Trophoblast cell (in vitro differentiated cells and primary cell): ENCODE measurements around the gene OR10A4.
"Not testable (repeated sequence)": the region's sequence is repeated elsewhere in the genome, so short reads cannot be mapped to it uniquely, and the experiment has no call there.

Source experiments
- DNase-seq, 2 donors: peaks; one replicate each; pipeline ENCODE4 v3.0.0-alpha.2; 2016
- H2AFZ ChIP-seq: 2 replicates; pipeline ENCODE4 v1.6.1; 2013; ENCODE audit warnings: low read length, moderate library complexity, mild to moderate bottlenecking; ENCODE audit not compliant: insufficient read depth, poor library complexity
- H2AK5ac ChIP-seq: 2 replicates; pipeline ENCODE4 v1.6.1; 2013; ENCODE audit warnings: mild to moderate bottlenecking, low read length
- H2BK120ac ChIP-seq: 2 replicates; pipeline ENCODE4 v1.6.1; 2013; ENCODE audit warnings: low read length, mild to moderate bottlenecking, moderate library complexity; ENCODE audit not compliant: insufficient read depth, poor library complexity
- H2BK12ac ChIP-seq: 2 replicates; pipeline ENCODE4 v1.6.1; 2013; ENCODE audit warnings: mild to moderate bottlenecking, low read length, moderate library complexity
- H2BK5ac ChIP-seq: 2 replicates; pipeline ENCODE4 v1.6.1; 2013; ENCODE audit warnings: low read length, low read depth, moderate library complexity, mild to moderate bottlenecking; ENCODE audit not compliant: poor library complexity
- H3K14ac ChIP-seq: 2 replicates; pipeline ENCODE4 v1.6.1; 2013; ENCODE audit warnings: mild to moderate bottlenecking, low read length
- H3K18ac ChIP-seq: 2 replicates; pipeline ENCODE4 v1.6.1; 2013; ENCODE audit warnings: mild to moderate bottlenecking, low read length
- H3K23ac ChIP-seq: 2 replicates; pipeline ENCODE4 v1.6.1; 2013; ENCODE audit warnings: low read length
- H3K27ac ChIP-seq: 2 replicates; pipeline ENCODE4 v1.5.1; 2013; ENCODE audit warnings: low read depth, mild to moderate bottlenecking, inconsistent platforms, low read length, moderate library complexity
- H3K27me3 ChIP-seq: 2 replicates; pipeline ENCODE4 v1.6.1; 2013; ENCODE audit warnings: inconsistent platforms, mild to moderate bottlenecking, low read length, moderate library complexity; ENCODE audit not compliant: insufficient read depth
- H3K36me3 ChIP-seq, 2 experiments: 1 replicate in 1 of 2; 2 replicates in 1 of 2; pipeline ENCODE4 v1.6.1; 2013; ENCODE audit warnings: low read length in 2 of 2, mild to moderate bottlenecking in 2 of 2, moderate library complexity in 1 of 2; ENCODE audit not compliant: insufficient read depth in 2 of 2, control insufficient read depth in 1 of 2
- H3K4ac ChIP-seq: 2 replicates; pipeline ENCODE4 v1.6.1; 2013; ENCODE audit warnings: low read depth, mild to moderate bottlenecking, low read length, moderate library complexity
- H3K4me1 ChIP-seq, 2 experiments: 1 replicate in 1 of 2; 2 replicates in 1 of 2; pipeline ENCODE4 v1.6.1; 2013; ENCODE audit warnings: low read length in 2 of 2, mild to moderate bottlenecking in 2 of 2, moderate library complexity in 1 of 2; ENCODE audit not compliant: insufficient read depth in 2 of 2, control insufficient read depth in 1 of 2
- H3K4me2 ChIP-seq: 2 replicates; pipeline ENCODE4 v1.6.1; 2013; ENCODE audit warnings: inconsistent platforms, mild to moderate bottlenecking, low read length, moderate library complexity
- H3K4me3 ChIP-seq: 2 replicates; pipeline ENCODE4 v1.5.1; 2013; ENCODE audit warnings: mild to moderate bottlenecking, low read depth, low read length, inconsistent platforms
- H3K79me1 ChIP-seq: one replicate; pipeline ENCODE4 v1.6.1; 2013; ENCODE audit warnings: low read length
- H3K79me2 ChIP-seq: 2 replicates; pipeline ENCODE4 v1.6.1; 2013; ENCODE audit warnings: low read length, mild to moderate bottlenecking; ENCODE audit not compliant: control insufficient read depth, insufficient read depth, poor library complexity
- H3K9ac ChIP-seq: 2 replicates; pipeline ENCODE4 v1.6.1; 2013; ENCODE audit warnings: mild to moderate bottlenecking, low read length
- H3K9me3 ChIP-seq: 2 replicates; pipeline ENCODE4 v1.6.1; 2013; ENCODE audit warnings: low read depth, mild to moderate bottlenecking, control low read depth, inconsistent platforms, low read length; ENCODE audit not compliant: insufficient read depth
- H4K12ac ChIP-seq: 2 replicates; pipeline ENCODE4 v1.6.1; 2013; ENCODE audit warnings: low read depth, mild to moderate bottlenecking, low read length, moderate library complexity
- H4K8ac ChIP-seq: 2 replicates; pipeline ENCODE4 v1.6.1; 2013; ENCODE audit warnings: low read depth, mild to moderate bottlenecking, low read length, moderate library complexity
- H4K91ac ChIP-seq: one replicate; pipeline ENCODE4 v1.6.1; 2013; ENCODE audit warnings: low read depth, mild to moderate bottlenecking, low read length, moderate library complexity
- WGBS: extraction: QIAGEN DNeasy Blood & Tissue Kit; methylation state at CpG from one replicate; pipeline ENCODE4 v1.1.7; 2013; ENCODE audit warnings: missing lambda C conversion rate; ENCODE audit not compliant: insufficient read length, insufficient coverage; ENCODE audit errors: extremely low coverage; 5-methylcytosine and 5-hydroxymethylcytosine counted together

Gene OR10A4

DNA sequence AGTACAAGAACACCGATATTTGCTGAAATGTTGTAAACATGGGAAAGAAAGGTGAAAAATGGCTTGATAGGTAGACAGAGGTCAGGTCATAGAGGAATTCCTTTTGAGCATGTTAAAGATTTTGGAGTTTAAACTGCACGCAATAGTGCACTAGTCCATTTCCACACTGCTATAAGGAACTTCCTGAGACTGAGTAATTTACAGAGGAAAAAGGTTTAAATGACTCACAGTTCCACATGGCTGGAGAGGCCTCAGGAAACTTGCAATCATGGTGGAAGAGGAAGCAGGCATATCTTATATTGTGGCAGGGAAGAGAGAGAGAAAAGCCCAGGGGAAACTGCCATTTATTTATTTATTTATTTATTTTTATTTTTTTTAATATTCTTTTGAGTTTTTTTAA lies 25.9 kb upstream of the OR10A4 start:
- H3K9me3 ChIP-seq: peaks cover 2% of the 10 kb centered on the region
- H3K9ac ChIP-seq: no peak overlapping the region
- H2AFZ ChIP-seq: no peak overlapping the region
- no peak overlapping the region for H2BK120ac ChIP-seq
- no peaks in the 10 kb centered on the region for H3K27me3 ChIP-seq
- no peak overlapping the region for H3K14ac ChIP-seq
- no peak overlapping the region for H3K4me2 ChIP-seq
- no peak overlapping the region for H4K12ac ChIP-seq
- no peak overlapping the region for H4K91ac ChIP-seq
- no peak overlapping the region for H2BK5ac ChIP-seq
- H3K4ac ChIP-seq: no peak overlapping the region
- H3K23ac ChIP-seq: no peak overlapping the region
- H4K8ac ChIP-seq: no peak overlapping the region
- H3K4me1 ChIP-seq: no peaks in the 10 kb centered on the region
- no peak overlapping the region for H3K27ac ChIP-seq
- no peak overlapping the region for H3K4me3 ChIP-seq
- DNase-seq: no peak
- no peaks in the 10 kb centered on the region for H3K79me2 ChIP-seq
- no peaks in the 10 kb centered on the region for H3K36me3 ChIP-seq
- H3K18ac ChIP-seq: no peak overlapping the region
- no peaks in the 10 kb centered on the region for H3K79me1 ChIP-seq
- no peak overlapping the region for H2AK5ac ChIP-seq
- WGBS: no CpG with 5 or more reads among the region's 2 CpGs
- no peak overlapping the region for H2BK12ac ChIP-seq

DNA sequence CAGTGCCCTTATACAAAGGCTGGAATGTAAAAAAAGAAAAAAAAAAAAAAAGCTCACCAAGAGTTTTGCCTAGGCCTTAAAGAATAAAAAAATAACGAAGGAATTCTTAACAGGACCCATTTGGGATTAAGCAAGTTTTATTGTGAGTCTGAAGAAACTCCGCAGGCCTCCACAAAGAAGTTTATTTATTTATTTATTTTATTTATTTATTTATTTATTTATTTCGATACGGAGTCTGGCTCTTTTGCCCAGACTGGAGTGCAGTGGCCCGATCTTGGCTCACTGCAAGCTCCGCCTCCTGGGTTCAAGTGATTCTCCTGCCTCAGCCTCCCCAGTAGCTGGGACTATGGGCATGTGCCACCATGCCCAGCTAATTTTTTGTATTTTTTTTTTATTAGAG lies 21.6 kb upstream of the OR10A4 start:
- H3K4me2 ChIP-seq, H2BK12ac ChIP-seq, H3K36me3 ChIP-seq, H3K9me3 ChIP-seq, H4K91ac ChIP-seq, H3K23ac ChIP-seq, H2BK120ac ChIP-seq, H3K14ac ChIP-seq, H3K27me3 ChIP-seq, H3K9ac ChIP-seq, H3K79me1 ChIP-seq, H3K27ac ChIP-seq, H3K79me2 ChIP-seq, H3K4ac ChIP-seq, H3K4me3 ChIP-seq, H4K8ac ChIP-seq, H3K18ac ChIP-seq, DNase-seq, H4K12ac ChIP-seq, H2AFZ ChIP-seq, H2BK5ac ChIP-seq, H2AK5ac ChIP-seq, H3K4me1 ChIP-seq: not testable (repeated sequence)
- WGBS: no CpG with 5 or more reads among the region's 6 CpGs

DNA sequence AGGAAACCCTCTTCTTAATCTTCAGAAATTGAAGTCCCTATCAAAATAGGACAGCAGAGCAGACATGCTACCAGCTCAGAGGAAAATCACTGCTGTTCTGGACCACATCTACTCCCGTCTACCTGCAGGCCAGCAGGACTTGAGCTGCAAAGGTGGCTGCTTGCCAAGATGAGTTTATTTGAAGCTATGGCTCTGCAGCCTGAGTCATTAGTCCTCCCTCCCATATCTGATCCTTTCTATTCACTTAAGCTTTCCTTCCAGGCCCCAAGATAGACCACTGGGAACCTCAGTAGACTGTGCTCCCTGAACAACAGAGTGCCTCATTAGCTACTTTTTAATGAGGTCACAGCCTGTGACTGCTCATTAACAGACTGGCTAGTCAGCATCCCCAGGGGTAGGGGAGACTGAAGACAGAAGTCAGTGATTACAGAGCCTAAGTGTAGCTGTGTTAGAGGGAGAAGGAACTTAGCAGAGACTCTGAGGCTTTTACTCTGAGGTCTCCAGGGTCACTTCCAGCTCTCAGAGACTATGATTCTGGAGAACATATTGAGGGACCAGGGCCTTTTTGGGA lies 20.4 kb upstream of the OR10A4 start:
- H3K4me3 ChIP-seq: no peak overlapping the region
- no peak overlapping the region for H2BK5ac ChIP-seq
- no peak overlapping the region for H3K4me2 ChIP-seq
- WGBS: no CpG with 5 or more reads among the region's 1 CpG
- no peak overlapping the region for H4K91ac ChIP-seq
- H3K36me3 ChIP-seq: no peaks in the 10 kb centered on the region
- H2AK5ac ChIP-seq: no peak overlapping the region
- H2BK12ac ChIP-seq: no peak overlapping the region
- H3K9me3 ChIP-seq: no peaks in the 10 kb centered on the region
- DNase-seq: no peak
- no peak overlapping the region for H3K14ac ChIP-seq
- H4K12ac ChIP-seq: no peak overlapping the region
- no peaks in the 10 kb centered on the region for H3K79me1 ChIP-seq
- H3K23ac ChIP-seq: no peak overlapping the region
- no peaks in the 10 kb centered on the region for H3K79me2 ChIP-seq
- H4K8ac ChIP-seq: no peak overlapping the region
- H2BK120ac ChIP-seq: no peak overlapping the region
- no peak overlapping the region for H3K18ac ChIP-seq
- H3K27ac ChIP-seq: no peak overlapping the region
- no peak overlapping the region for H3K9ac ChIP-seq
- H3K4ac ChIP-seq: no peak overlapping the region
- H2AFZ ChIP-seq: no peak overlapping the region
- H3K4me1 ChIP-seq: no peaks in the 10 kb centered on the region
- no peaks in the 10 kb centered on the region for H3K27me3 ChIP-seq

DNA sequence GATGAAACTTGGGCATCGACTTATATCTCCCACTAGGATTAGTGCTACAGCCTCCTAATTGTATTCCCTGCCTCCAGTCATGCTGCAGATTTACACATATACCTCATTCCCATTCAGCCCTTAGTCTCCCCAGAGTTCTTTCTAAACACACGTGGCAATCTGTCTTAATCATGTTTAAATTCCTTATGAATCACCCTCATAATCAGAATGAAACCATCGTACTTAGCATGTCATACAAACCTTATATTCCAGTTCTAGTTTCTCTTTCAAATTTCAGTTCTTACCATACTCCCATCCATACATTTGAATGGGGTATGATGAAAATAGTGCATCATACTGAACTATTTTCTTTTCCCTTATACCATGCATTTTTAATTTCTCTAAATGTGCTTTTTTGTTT lies 19.6 kb upstream of the OR10A4 start:
- Histone ChIP-seq H2AFZ (no peak overlapping the region), H3K4me1 (no peaks in the 10 kb centered on the region)
- DNase-seq: no peak

More for the DNA sequence above, 19.6 kb upstream of the OR10A4 start:
- no peak overlapping the region for H3K4ac ChIP-seq
- H3K36me3 ChIP-seq: no peaks in the 10 kb centered on the region
- no peak overlapping the region for H2BK12ac ChIP-seq
- H3K18ac ChIP-seq: no peak overlapping the region
- H2AK5ac ChIP-seq: no peak overlapping the region
- no peak overlapping the region for H4K12ac ChIP-seq
- no CpG with 5 or more reads among the region's 3 CpGs for WGBS
- H2BK120ac ChIP-seq: no peak overlapping the region
- no peak overlapping the region for H3K9ac ChIP-seq
- no peak overlapping the region for H3K4me2 ChIP-seq
- no peaks in the 10 kb centered on the region for H3K79me1 ChIP-seq
- no peaks in the 10 kb centered on the region for H3K9me3 ChIP-seq
- H3K14ac ChIP-seq: no peak overlapping the region
- no peak overlapping the region for H4K8ac ChIP-seq
- H2BK5ac ChIP-seq: no peak overlapping the region
- no peaks in the 10 kb centered on the region for H3K79me2 ChIP-seq
- H3K23ac ChIP-seq: no peak overlapping the region
- no peaks in the 10 kb centered on the region for H3K27me3 ChIP-seq
- no peak overlapping the region for H3K4me3 ChIP-seq
- H3K27ac ChIP-seq: no peak overlapping the region
- H4K91ac ChIP-seq: no peak overlapping the region
